Mesenchymal stem cell (in vitro differentiated cells and primary cell): ENCODE data around the gene ZFTA.

Experiments used
- DNase-seq: peaks from one replicate; pipeline ENCODE4 v3.0.0-alpha.2; 2013
- H2AFZ ChIP-seq: one replicate; pipeline ENCODE4 v1.6.1; 2013; ENCODE audit warnings: low read depth, mild to moderate bottlenecking, control low read depth, inconsistent platforms, low read length, moderate library complexity
- H2AK5ac ChIP-seq: 2 replicates; pipeline ENCODE4 v1.6.1; 2013; ENCODE audit warnings: low read length, moderate library complexity, mild to moderate bottlenecking, inconsistent platforms; ENCODE audit not compliant: severe bottlenecking
- H2BK120ac ChIP-seq: one replicate; pipeline ENCODE4 v1.6.1; 2013; ENCODE audit warnings: low read depth, mild to moderate bottlenecking, inconsistent platforms, low read length, moderate library complexity
- H2BK12ac ChIP-seq, 2 experiments: one replicate each; pipeline ENCODE4 v1.6.1; 2013; ENCODE audit warnings: inconsistent platforms in 2 of 2, low read length in 2 of 2, mild to moderate bottlenecking in 2 of 2, moderate library complexity in 2 of 2, control low read depth in 1 of 2
- H2BK15ac ChIP-seq: one replicate; pipeline ENCODE4 v1.6.1; 2013; ENCODE audit warnings: mild to moderate bottlenecking, low read depth, inconsistent platforms; ENCODE audit not compliant: poor library complexity, severe bottlenecking
- H2BK5ac ChIP-seq: 2 replicates; pipeline ENCODE4 v1.6.1; 2013; ENCODE audit warnings: low read depth, mild to moderate bottlenecking, low read length, control low read depth, inconsistent platforms; ENCODE audit not compliant: poor library complexity, severe bottlenecking
- H3K14ac ChIP-seq, 2 experiments: one replicate each; pipeline ENCODE4 v1.6.1; 2013; ENCODE audit warnings: inconsistent platforms in 2 of 2, low read length in 2 of 2, control low read depth in 1 of 2, mild to moderate bottlenecking in 1 of 2, moderate library complexity in 1 of 2
- H3K18ac ChIP-seq, 2 experiments: one replicate each; pipeline ENCODE4 v1.6.1; 2013; ENCODE audit warnings: inconsistent platforms in 2 of 2, low read length in 2 of 2, control low read depth in 1 of 2, low read depth in 1 of 2, mild to moderate bottlenecking in 1 of 2
- H3K23ac ChIP-seq, 2 experiments: one replicate each; pipeline ENCODE4 v1.6.1; 2013; ENCODE audit warnings: inconsistent platforms in 2 of 2, low read length in 2 of 2, mild to moderate bottlenecking in 2 of 2, moderate library complexity in 2 of 2, control low read depth in 1 of 2
- H3K27ac ChIP-seq: 2 replicates; pipeline ENCODE4 v1.5.1; 2013; ENCODE audit warnings: mild to moderate bottlenecking, moderate library complexity, low read length, control low read depth, inconsistent platforms; ENCODE audit not compliant: poor library complexity, severe bottlenecking
- H3K27me3 ChIP-seq, 2 experiments: 2 replicates each; pipeline versions ENCODE4 v1.6.1 to v1.7.0; 2013; ENCODE audit warnings: low read length in 2 of 2, mild to moderate bottlenecking in 2 of 2, moderate library complexity in 2 of 2, control low read depth in 1 of 2, inconsistent platforms in 1 of 2; ENCODE audit not compliant: control insufficient read depth in 1 of 2, insufficient read depth in 1 of 2
- H3K36me3 ChIP-seq, 2 experiments: 2 replicates each; pipeline versions ENCODE4 v1.6.1 to v1.7.0; 2013; ENCODE audit warnings: low read length in 2 of 2, control low read depth in 1 of 2, inconsistent platforms in 1 of 2, low read depth in 1 of 2, mild to moderate bottlenecking in 1 of 2; ENCODE audit not compliant: insufficient read depth in 2 of 2, control insufficient read depth in 1 of 2
- H3K4ac ChIP-seq, 2 experiments: one replicate each; pipeline ENCODE4 v1.6.1; 2013; ENCODE audit warnings: inconsistent platforms in 2 of 2, low read length in 2 of 2, mild to moderate bottlenecking in 2 of 2, moderate library complexity in 2 of 2, control low read depth in 1 of 2, low read depth in 1 of 2
- H3K4me1 ChIP-seq: 2 replicates; pipeline ENCODE4 v1.6.1; 2013; ENCODE audit warnings: low read depth, low read length, control low read depth; ENCODE audit not compliant: control insufficient read depth, insufficient read depth
- H3K4me2 ChIP-seq: 2 replicates; pipeline ENCODE4 v1.6.1; 2013; ENCODE audit warnings: low read length, mild to moderate bottlenecking, inconsistent platforms; ENCODE audit not compliant: poor library complexity, severe bottlenecking
- H3K4me3 ChIP-seq, 2 experiments: 2 replicates each; pipeline versions ENCODE4 v1.5.1 to v1.7.0; 2013; ENCODE audit warnings: low read length in 2 of 2, mild to moderate bottlenecking in 2 of 2, control low read depth in 1 of 2, low read depth in 1 of 2; ENCODE audit not compliant: insufficient read depth in 1 of 2
- H3K79me1 ChIP-seq: replicated peaks from 2 replicates; pipeline ENCODE4 v1.6.1; 2013; ENCODE audit warnings: mild to moderate bottlenecking, control low read depth, low read length, inconsistent platforms; ENCODE audit not compliant: poor library complexity, severe bottlenecking
- H3K9ac ChIP-seq: 2 replicates; pipeline ENCODE4 v1.7.0; 2013; ENCODE audit warnings: mild to moderate bottlenecking, low read length, moderate library complexity
- H3K9me3 ChIP-seq: 2 replicates; pipeline ENCODE4 v1.7.0; 2013; ENCODE audit warnings: mild to moderate bottlenecking, low read length; ENCODE audit not compliant: control insufficient read depth
- H4K8ac ChIP-seq: one replicate; pipeline ENCODE4 v1.6.1; 2013; ENCODE audit warnings: inconsistent platforms, mild to moderate bottlenecking, low read length, moderate library complexity
- H4K91ac ChIP-seq: one replicate; pipeline ENCODE4 v1.6.1; 2013; ENCODE audit warnings: mild to moderate bottlenecking, low read length, inconsistent platforms
- WGBS: methylation state at CpG from one replicate; pipeline ENCODE4 v1.1.7; 2013; ENCODE audit warnings: mixed read lengths; 5-methylcytosine and 5-hydroxymethylcytosine counted together

Gene ZFTA

DNA sequence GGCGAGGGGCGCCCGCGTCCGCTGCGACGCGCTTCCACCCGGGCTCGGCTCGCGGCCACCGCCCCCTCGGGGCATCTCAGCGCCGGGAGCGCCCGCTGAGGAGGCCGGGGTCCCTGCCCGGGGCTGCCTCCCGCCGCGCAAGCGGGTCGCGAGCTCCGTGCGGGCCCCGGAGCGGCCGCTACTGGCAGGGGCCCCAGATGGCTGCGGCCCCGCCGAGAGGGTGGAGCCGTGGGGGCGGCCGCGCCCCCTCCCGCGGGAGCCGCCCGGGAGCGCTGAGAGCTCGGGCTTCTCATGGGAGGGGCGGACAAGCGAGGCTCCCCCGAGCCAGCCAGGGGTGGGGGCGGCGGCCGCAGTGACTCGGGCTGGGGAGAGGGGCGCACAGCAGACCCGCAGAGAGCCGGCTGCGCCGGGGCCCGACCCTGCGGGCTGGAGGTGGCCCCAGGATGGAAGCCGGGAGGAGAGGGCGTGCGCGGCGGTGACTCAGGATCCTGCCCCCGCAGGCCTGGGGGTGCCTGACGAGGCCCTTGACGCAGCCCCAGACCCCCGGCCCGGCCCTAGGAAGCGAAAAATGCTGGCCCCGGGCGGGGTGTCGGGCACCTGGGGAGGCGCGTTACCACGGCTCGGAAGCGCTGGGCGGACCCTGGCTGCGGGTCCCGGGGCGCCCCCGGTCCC lies 603 bp upstream of the ZFTA start:
- peak overlapping the region; percentile 76 to 84 for H3K4ac ChIP-seq
- H3K23ac ChIP-seq = peak overlapping the region in 1 of 2 experiments; percentile 49
- peak overlapping the region; percentile 97 for H2BK120ac ChIP-seq
- peak overlapping the region; percentile 73 to 88 for H3K4me3 ChIP-seq
- no peaks in the 10 kb centered on the region for H3K27me3 ChIP-seq
- peak overlapping the region; percentile 48 for H2BK5ac ChIP-seq
- H3K36me3 ChIP-seq = peaks cover 0 to 19% of the 10 kb centered on the region in 2 experiments
- H3K18ac ChIP-seq = peak overlapping the region; percentile 86 to 93
- peak overlapping the region; percentile 79 for H4K91ac ChIP-seq
- H2AK5ac ChIP-seq = no peak overlapping the region
- H3K9me3 ChIP-seq = no peaks in the 10 kb centered on the region
- H3K4me1 ChIP-seq = peaks cover 30% of the 10 kb centered on the region
- H3K4me2 ChIP-seq = peak overlapping the region; percentile 94
- peaks cover 13% of the 10 kb centered on the region for H3K79me1 ChIP-seq
- H3K27ac ChIP-seq = no peak overlapping the region
- DNase-seq = peak; percentile 40
- under 1% methylated on average over 67 of the region's 82 CpGs for WGBS
- peak overlapping the region in 1 of 2 experiments; percentile 81 for H2BK12ac ChIP-seq
- peak overlapping the region; percentile 64 for H2AFZ ChIP-seq
- peak overlapping the region; percentile 85 for H4K8ac ChIP-seq
- H3K14ac ChIP-seq = peak overlapping the region; percentile 76 to 85
- peak overlapping the region; percentile 97 for H2BK15ac ChIP-seq
- H3K9ac ChIP-seq = peak overlapping the region; percentile 70

DNA sequence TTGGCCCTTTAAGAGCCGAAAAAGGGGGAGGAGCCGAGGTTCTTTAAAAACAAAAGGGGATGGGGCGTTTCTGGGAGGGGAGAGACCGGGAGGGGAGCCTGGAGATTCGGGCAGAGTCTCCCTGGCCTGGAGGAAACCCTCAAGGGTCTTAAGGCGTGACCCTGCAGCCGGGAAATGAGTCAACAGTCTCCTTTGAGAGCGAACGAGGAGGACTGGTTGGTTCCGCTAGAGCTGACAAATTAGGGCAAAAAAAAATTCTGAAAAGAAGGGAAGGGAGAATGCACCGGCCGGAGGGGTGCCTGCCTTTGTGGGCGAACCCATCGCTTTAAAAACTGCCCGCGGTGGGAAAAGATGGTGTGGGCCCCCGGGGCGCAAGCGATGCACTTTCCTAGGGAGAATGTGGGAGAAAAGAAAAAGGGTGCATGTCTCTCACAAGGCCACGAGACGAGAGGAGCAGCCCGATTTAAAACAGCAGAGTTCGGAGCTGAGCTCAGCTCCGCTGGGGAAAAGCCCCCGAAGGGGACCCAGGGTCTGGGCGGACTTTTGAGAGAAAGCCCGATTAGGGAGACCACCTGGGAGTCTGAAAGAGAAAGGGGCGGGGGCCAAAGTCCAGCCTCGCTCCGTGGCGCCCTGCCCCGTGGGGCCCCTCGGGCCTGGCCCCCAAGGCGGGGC lies 874 bp downstream of the ZFTA start:
- H3K4ac ChIP-seq = peak overlapping the region in 1 of 2 experiments; percentile 22
- H2AFZ ChIP-seq = no peak overlapping the region
- peak overlapping the region; percentile 88 to 94 for H3K4me3 ChIP-seq
- H3K27ac ChIP-seq = peak overlapping the region; percentile 86
- peak overlapping the region in 1 of 2 experiments; percentile 23 for H3K14ac ChIP-seq
- H3K27me3 ChIP-seq = no peaks in the 10 kb centered on the region
- H3K4me1 ChIP-seq = peaks cover 45% of the 10 kb centered on the region
- H4K8ac ChIP-seq = no peak overlapping the region
- under 1% methylated on average over 28 of the region's 34 CpGs for WGBS
- H2BK5ac ChIP-seq = peak overlapping the region; percentile 84
- peaks cover 0 to 34% of the 10 kb centered on the region in 2 experiments for H3K36me3 ChIP-seq
- H3K4me2 ChIP-seq = peak overlapping the region; percentile 94
- no peak overlapping the region for H2BK12ac ChIP-seq
- H2BK15ac ChIP-seq = peak overlapping the region; percentile 96
- H3K23ac ChIP-seq = no peak overlapping the region
- no peak overlapping the region for H4K91ac ChIP-seq
- peak overlapping the region; percentile 92 for H3K9ac ChIP-seq
- peak overlapping the region; percentile 28 to 65 for H3K18ac ChIP-seq
- peak; percentile 84 for DNase-seq
- H3K9me3 ChIP-seq = no peaks in the 10 kb centered on the region
- peak overlapping the region; percentile 10 for H2AK5ac ChIP-seq
- H3K79me1 ChIP-seq = peaks cover 20% of the 10 kb centered on the region
- H2BK120ac ChIP-seq = peak overlapping the region; percentile 97

DNA sequence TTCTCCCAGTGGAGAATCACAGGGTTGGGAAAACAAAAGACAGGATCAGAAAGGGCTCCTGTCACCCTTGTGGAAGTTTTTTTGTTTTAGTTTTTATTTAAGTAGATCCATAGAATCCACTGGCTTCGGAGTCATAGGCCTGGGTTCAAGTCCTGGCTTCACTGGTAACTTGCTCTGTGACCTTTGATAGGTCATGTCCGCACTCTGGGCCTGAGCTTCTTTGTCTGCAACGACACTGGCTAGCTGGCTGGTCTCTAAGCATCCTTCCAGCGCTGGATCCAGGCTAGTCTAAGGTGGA lies 1.4 kb downstream of the ZFTA start:
- Histone ChIP-seq H3K79me1 (peaks cover 20% of the 10 kb centered on the region), H3K4me2 (peak overlapping the region; percentile 94), H4K91ac (no peak overlapping the region), H3K4me1 (peaks cover 50% of the 10 kb centered on the region), H3K36me3 (peaks cover 0 to 38% of the 10 kb centered on the region in 2 experiments), H3K4ac (no peak overlapping the region), H2AFZ (no peak overlapping the region), H3K14ac (no peak overlapping the region), H3K18ac (no peak overlapping the region), H3K4me3 (peak overlapping the region; percentile 88 to 94), H2BK12ac (no peak overlapping the region), H3K27me3 (no peaks in the 10 kb centered on the region), H2BK120ac (no peak overlapping the region), H2BK15ac (peak overlapping the region; percentile 26), H2BK5ac (peak overlapping the region; percentile 4), H2AK5ac (no peak overlapping the region), H3K9ac (peak overlapping the region; percentile 92), H3K9me3 (no peaks in the 10 kb centered on the region), H3K23ac (no peak overlapping the region), H3K27ac (no peak overlapping the region), H4K8ac (no peak overlapping the region)
- DNase-seq = no peak
- 15% methylated on average over 4 of the region's 4 CpGs for WGBS

DNA sequence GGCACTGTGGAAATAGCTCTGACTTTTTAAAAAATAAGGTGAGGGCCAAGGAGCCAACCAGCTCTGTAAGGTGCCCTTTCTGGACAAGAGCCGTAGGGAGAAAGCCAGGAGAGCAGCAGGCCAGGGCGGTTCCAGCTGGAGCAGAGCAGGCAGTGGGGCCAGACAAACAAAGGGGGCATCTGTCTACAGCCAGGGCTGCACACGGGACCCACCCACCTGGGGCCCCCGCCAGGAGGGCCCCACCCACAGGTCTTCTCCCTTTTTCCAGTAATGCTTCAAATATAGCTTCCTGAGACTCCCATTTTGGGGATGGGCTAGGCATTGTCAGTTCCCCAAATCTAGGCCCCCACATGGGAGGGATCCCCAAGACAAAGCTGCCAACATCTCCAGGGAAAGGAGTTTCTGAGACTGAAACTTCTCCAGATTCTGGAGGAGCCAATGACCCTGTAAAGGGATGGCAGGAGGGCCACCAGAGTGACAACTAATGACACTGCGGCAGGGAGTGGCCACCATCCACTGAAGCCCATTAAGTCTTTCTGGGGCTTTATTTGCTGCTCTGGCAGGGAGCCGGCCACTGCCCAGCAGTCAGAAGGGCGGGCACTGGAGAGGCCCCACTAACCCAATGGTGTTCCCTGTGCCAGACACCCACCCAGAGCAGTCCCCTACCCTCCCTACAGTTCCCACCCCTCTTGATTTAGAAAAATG lies 1.9 kb downstream of the ZFTA start:
- peak overlapping the region; percentile 36 for H2AK5ac ChIP-seq
- peak overlapping the region; percentile 4 for H2BK5ac ChIP-seq
- peaks cover 54% of the 10 kb centered on the region for H3K4me1 ChIP-seq
- H4K8ac ChIP-seq = no peak overlapping the region
- no peak overlapping the region for H3K18ac ChIP-seq
- no peak overlapping the region for H3K23ac ChIP-seq
- H2BK12ac ChIP-seq = no peak overlapping the region
- no peak overlapping the region for H3K4ac ChIP-seq
- H3K27ac ChIP-seq = no peak overlapping the region
- no peak overlapping the region for H2AFZ ChIP-seq
- H3K36me3 ChIP-seq = peaks cover 1 to 38% of the 10 kb centered on the region in 2 experiments
- peaks cover 21% of the 10 kb centered on the region for H3K79me1 ChIP-seq
- peak overlapping the region; percentile 92 for H3K9ac ChIP-seq
- H3K14ac ChIP-seq = no peak overlapping the region
- peak overlapping the region; percentile 39 for H4K91ac ChIP-seq
- no peaks in the 10 kb centered on the region for H3K9me3 ChIP-seq
- WGBS = 69% methylated on average over 7 of the region's 7 CpGs
- H3K4me2 ChIP-seq = peak overlapping the region; percentile 94
- H3K27me3 ChIP-seq = no peaks in the 10 kb centered on the region
- H2BK15ac ChIP-seq = no peak overlapping the region
- DNase-seq = no peak
- H2BK120ac ChIP-seq = peak overlapping the region; percentile 71
- H3K4me3 ChIP-seq = peak overlapping the region in 1 of 2 experiments; percentile 94
